Testis (tissue), 2 donors: ENCODE results near the gene MYB.

ENCODE experiments used
- POLR2A ChIP-seq: fragments of 450-650 bp; IDR thresholded peaks from one replicate; pipeline ENCODE4 v1.6.1; 2017; ENCODE audit warnings: antibody characterized with exemption, mild to moderate bottlenecking, moderate library complexity
- TF ChIP-seq, protein P1 (sequence below), 3 experiments: fragments of 450-650 bp in 2 of 3; fragments of 200-600 bp in 1 of 3; sonication (generic) in 1 of 3; IDR thresholded peaks; one replicate each; pipeline ENCODE4 v1.5.1; 2016 to 2019; ENCODE audit warnings: antibody characterized with exemption in 3 of 3, mild to moderate bottlenecking in 2 of 3, moderate library complexity in 1 of 3

DNA sequence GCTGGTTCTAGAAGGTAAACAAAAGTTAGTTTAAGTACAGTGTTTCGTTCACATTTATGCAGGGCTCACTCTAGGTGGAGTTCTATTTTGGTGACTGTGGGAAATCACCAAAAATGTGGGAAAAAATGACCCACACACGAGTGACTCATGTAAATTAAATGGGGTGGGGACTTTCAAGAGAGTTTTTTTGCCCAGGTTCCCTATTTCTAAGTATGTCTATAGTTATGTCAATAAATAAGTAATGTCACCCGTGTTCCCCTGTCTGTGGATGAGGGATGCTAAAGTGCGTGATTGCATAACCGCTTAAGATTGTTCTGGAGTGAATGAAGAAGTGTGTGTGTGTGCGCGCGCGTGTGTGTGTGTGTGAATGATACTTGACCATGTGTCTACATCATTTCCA, 69.1 kb downstream of the MYB start:
- TF ChIP-seq, protein P1, sequence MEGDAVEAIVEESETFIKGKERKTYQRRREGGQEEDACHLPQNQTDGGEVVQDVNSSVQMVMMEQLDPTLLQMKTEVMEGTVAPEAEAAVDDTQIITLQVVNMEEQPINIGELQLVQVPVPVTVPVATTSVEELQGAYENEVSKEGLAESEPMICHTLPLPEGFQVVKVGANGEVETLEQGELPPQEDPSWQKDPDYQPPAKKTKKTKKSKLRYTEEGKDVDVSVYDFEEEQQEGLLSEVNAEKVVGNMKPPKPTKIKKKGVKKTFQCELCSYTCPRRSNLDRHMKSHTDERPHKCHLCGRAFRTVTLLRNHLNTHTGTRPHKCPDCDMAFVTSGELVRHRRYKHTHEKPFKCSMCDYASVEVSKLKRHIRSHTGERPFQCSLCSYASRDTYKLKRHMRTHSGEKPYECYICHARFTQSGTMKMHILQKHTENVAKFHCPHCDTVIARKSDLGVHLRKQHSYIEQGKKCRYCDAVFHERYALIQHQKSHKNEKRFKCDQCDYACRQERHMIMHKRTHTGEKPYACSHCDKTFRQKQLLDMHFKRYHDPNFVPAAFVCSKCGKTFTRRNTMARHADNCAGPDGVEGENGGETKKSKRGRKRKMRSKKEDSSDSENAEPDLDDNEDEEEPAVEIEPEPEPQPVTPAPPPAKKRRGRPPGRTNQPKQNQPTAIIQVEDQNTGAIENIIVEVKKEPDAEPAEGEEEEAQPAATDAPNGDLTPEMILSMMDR (IDR thresholded peaks at IDR 0.05), result no peak
- TF ChIP-seq POLR2A, result no peak
